Measurements from ENCODE around the gene TNIP1. TPM values are rescaled to one million over a fixed set of nuclear protein-coding genes. Genes with fewer than 3 reads are reported as not detected.

TNIP1 gene
- total RNA-seq, 4 donors from 2014 or later, result 112 to 228 (median 188) TPM

GRCh38 chr5:151071021-151071420 is 9.8 kb downstream of the TNIP1 start:
- peak overlapping the region; percentile 90 to 94 (median 92) for H3K27ac ChIP-seq
- no peak for ATAC-seq
- H3K4me1 ChIP-seq, result peaks cover 71 to 74% of the 10 kb centered on the region in 2 donors
- H3K4me3 ChIP-seq, result no peak overlapping the region
- TF ChIP-seq CTCF (IDR thresholded peaks at IDR 0.05 in 4 of 5, conservative IDR thresholded peaks at IDR 0.05 in 1 of 5), result no peak
- TF ChIP-seq POLR2A (IDR thresholded peaks at IDR 0.05), result no peak
- in situ Hi-C loops (cut with MboI; ENCODE audit: low sequenced_read_pairs in 4 of 4) (no loop called here), intact Hi-C loops (cut with DNase I; ENCODE audit: low total_unique reads) (no loop called here)
- H3K9me3 ChIP-seq, result no peaks in the 10 kb centered on the region
- H3K36me3 ChIP-seq, result no peaks in the 10 kb centered on the region
- H3K27me3 ChIP-seq, result no peaks in the 10 kb centered on the region
- no peak for DNase-seq

GRCh38 chr5:151070449-151070848 is 10.4 kb downstream of the TNIP1 start:
- ATAC-seq (no peak), DNase-seq (no peak)
- Histone ChIP-seq H3K36me3 (no peaks in the 10 kb centered on the region), H3K4me1 (peaks cover 70 to 76% of the 10 kb centered on the region in 2 donors), H3K4me3 (no peak overlapping the region), H3K27me3 (no peaks in the 10 kb centered on the region), H3K9me3 (no peaks in the 10 kb centered on the region), H3K27ac (peak overlapping the region; percentile 90 to 94 (median 92))
- intact Hi-C loops (cut with DNase I; ENCODE audit: low total_unique reads) (no loop called here), in situ Hi-C loops (cut with MboI; ENCODE audit: low sequenced_read_pairs in 4 of 4) (no loop called here)
- TF ChIP-seq CTCF (IDR thresholded peaks at IDR 0.05 in 4 of 5, conservative IDR thresholded peaks at IDR 0.05 in 1 of 5), result no peak
- TF ChIP-seq POLR2A (IDR thresholded peaks at IDR 0.05), result no peak

GRCh38 chr5:151068433-151069197 is 12.2 kb downstream of the TNIP1 start:
- TF ChIP-seq CTCF (IDR thresholded peaks at IDR 0.05 in 4 of 5, conservative IDR thresholded peaks at IDR 0.05 in 1 of 5) (no peak), POLR2A (IDR thresholded peaks at IDR 0.05) (peak in 1 of 2 donors; percentile 17)
- Histone ChIP-seq H3K4me3 (peak overlapping the region in 1 of 4 donors; percentile 14), H3K27me3 (no peaks in the 10 kb centered on the region), H3K27ac (peak overlapping the region; percentile 90 to 94 (median 92)), H3K4me1 (peaks cover 88 to 93% of the 10 kb centered on the region in 2 donors), H3K9me3 (no peaks in the 10 kb centered on the region), H3K36me3 (no peaks in the 10 kb centered on the region)
- ATAC-seq (peak; percentile 35 to 68), DNase-seq (peak; percentile 53 to 83)
- intact Hi-C loops (cut with DNase I; ENCODE audit: low total_unique reads), result loop anchor here (1.0 kb wide), 1 partner anchor 8 kb away; no protein-coding TSS in a partner anchor
- in situ Hi-C loops (cut with MboI; ENCODE audit: low sequenced_read_pairs in 4 of 4), result no loop called here

GRCh38 chr5:151067632-151068432 is 13.0 kb downstream of the TNIP1 start:
- no peak overlapping the region for H3K4me3 ChIP-seq
- H3K4me1 ChIP-seq, result peaks cover 95 to 98% of the 10 kb centered on the region in 2 donors
- in situ Hi-C loops (cut with MboI; ENCODE audit: low sequenced_read_pairs in 4 of 4) (no loop called here), intact Hi-C loops (cut with DNase I; ENCODE audit: low total_unique reads) (loop anchor here (1.0 kb wide), 1 partner anchor 8 kb away; no protein-coding TSS in a partner anchor)
- TF ChIP-seq POLR2A (IDR thresholded peaks at IDR 0.05), result no peak
- TF ChIP-seq CTCF (IDR thresholded peaks at IDR 0.05 in 4 of 5, conservative IDR thresholded peaks at IDR 0.05 in 1 of 5), result no peak
- H3K27ac ChIP-seq, result peak overlapping the region; percentile 90 to 94 (median 92)
- DNase-seq, result no peak
- no peak for ATAC-seq
- H3K36me3 ChIP-seq, result no peaks in the 10 kb centered on the region
- H3K27me3 ChIP-seq, result no peaks in the 10 kb centered on the region
- H3K9me3 ChIP-seq, result no peaks in the 10 kb centered on the region

Measured in gastrocnemius medialis (tissue), 4 donors.